K562 (cell line): ENCODE measurements around the gene DRP2. TPM values are rescaled to one million over a fixed set of nuclear protein-coding genes. Genes with fewer than 3 reads are reported as not detected.

Source experiments
- ATAC-seq: fragments of 200-7000 bp; cut with Tn5 transposase; 3 replicates; pipeline ENCODE4 v1.9.1; 2020; ENCODE audit warnings: moderate library complexity
- BruUV-seq: library from RNA; stranded (reverse); fragments of 400-500 nt; replicated peaks from 2 replicates; lab custom pipeline; 2021; lab: Mats Ljungman, UMichigan
- CTCF ChIA-PET: fragments of 300-600 bp; formaldehyde crosslinking; extraction: SDS; loops from one replicate; lab custom pipeline; 2021; ENCODE audit warnings: low intra/inter-chr PET ratio; lab: Yijun Ruan, JAX
- POLR2A ChIA-PET: fragments of 300-600, 350-650 bp; sonication (Branson Sonifier 250); formaldehyde crosslinking; extraction: SDS; loops from one replicate; lab custom pipeline; 2021; ENCODE audit warnings: antibody characterized with exemption, inconsistent platforms; lab: Yijun Ruan, JAX
- DNase-seq, 4 experiments: peaks; one replicate each; pipeline versions ENCODE4 v3.0.0 to v3.0.0-alpha.2; 2011 to 2018; ENCODE audit warnings: low spot score in 3 of 4, mixed read lengths in 3 of 4; ENCODE audit errors: extremely low read depth in 1 of 4
- FAIRE-seq: peaks from 2 replicates; lab custom pipeline; 2011; peaks lifted over from hg19 to GRCh38; lab: Jason Lieb, UNC
- H2AFZ ChIP-seq: 2 replicates; pipeline ENCODE4 v1.6.0; 2011; ENCODE audit warnings: low read depth, low read length, control low read depth, inconsistent platforms
- H3K27ac ChIP-seq: fragments of 200-600 bp; 3 replicates; pipeline ENCODE4 v1.8.0; 2011; ENCODE audit warnings: low read depth, mild to moderate bottlenecking, control low read depth, inconsistent platforms, low read length, moderate library complexity, mixed read lengths; ENCODE audit errors: extremely low read depth
- H3K27me3 ChIP-seq, 2 experiments: fragments of 300-600 bp in 1 of 2; 2 replicates in 1 of 2; 3 replicates in 1 of 2; pipeline versions ENCODE4 v1.6.0 to v1.8.0; 2011; ENCODE audit warnings: inconsistent platforms in 2 of 2, low read length in 2 of 2, mild to moderate bottlenecking in 1 of 2, mixed read lengths in 1 of 2, moderate library complexity in 1 of 2; ENCODE audit not compliant: control insufficient read depth in 2 of 2, insufficient read depth in 2 of 2
- H3K36me3 ChIP-seq: fragments of 300-600 bp; 3 replicates; pipeline ENCODE4 v1.8.0; 2011; ENCODE audit warnings: mild to moderate bottlenecking, low read length, inconsistent platforms; ENCODE audit not compliant: control insufficient read depth, insufficient read depth
- H3K4me1 ChIP-seq, 2 experiments: fragments of 200-600 bp in 1 of 2; replicated peaks in 1 of 2; 2 replicates in 1 of 2; 3 replicates in 1 of 2; pipeline versions ENCODE4 v1.5.1 to v1.8.0; 2011; ENCODE audit warnings: inconsistent platforms in 2 of 2, low read length in 2 of 2, mild to moderate bottlenecking in 1 of 2, mixed read lengths in 1 of 2, moderate library complexity in 1 of 2; ENCODE audit not compliant: control insufficient read depth in 2 of 2, insufficient read depth in 2 of 2
- H3K4me2 ChIP-seq: 2 replicates; pipeline ENCODE4 v1.6.1; 2011; ENCODE audit warnings: low read length, control low read depth, inconsistent platforms, mixed read lengths; ENCODE audit not compliant: insufficient read depth
- H3K4me3 ChIP-seq: fragments of 200-600 bp; sonication (generic), shearing (Covaris generic); 2 replicates; pipeline ENCODE4 v1.5.1; 2016; ENCODE audit warnings: control low read depth, inconsistent platforms
- H3K79me2 ChIP-seq: fragments of 200-600 bp; 3 replicates; pipeline ENCODE4 v1.8.0; 2011; ENCODE audit warnings: low read length, inconsistent platforms; ENCODE audit not compliant: control insufficient read depth, insufficient read depth
- H3K9ac ChIP-seq, 2 experiments: 2 replicates each; pipeline versions ENCODE4 v1.6.0 to v1.6.1; 2011; ENCODE audit warnings: low read depth in 2 of 2, low read length in 2 of 2, control low read depth in 1 of 2, inconsistent platforms in 1 of 2, mild to moderate bottlenecking in 1 of 2, mixed read lengths in 1 of 2; ENCODE audit not compliant: insufficient read depth in 1 of 2
- H3K9me1 ChIP-seq: one replicate; pipeline ENCODE4 v1.6.0; 2011; ENCODE audit warnings: inconsistent platforms, mild to moderate bottlenecking, low read length, moderate library complexity; ENCODE audit not compliant: control insufficient read depth, insufficient read depth
- H3K9me3 ChIP-seq: replicated peaks from 2 replicates; pipeline ENCODE4 v1.5.1; 2011; ENCODE audit warnings: low read depth, low read length, inconsistent platforms; ENCODE audit not compliant: control insufficient read depth, insufficient read depth
- H4K20me1 ChIP-seq: replicated peaks from 2 replicates; pipeline ENCODE4 v1.6.1; 2011; ENCODE audit warnings: low read length, inconsistent platforms, mixed read lengths; ENCODE audit not compliant: control insufficient read depth, insufficient read depth
- CHD4 ChIP-seq: fragments of 200-600 bp; sonication (generic); IDR thresholded peaks from 3 replicates; pipeline ENCODE4 v1.6.1; 2012; ENCODE audit warnings: low read depth, mild to moderate bottlenecking, mixed read lengths, low read length, inconsistent platforms; ENCODE audit not compliant: insufficient read depth, insufficient replicate concordance, poor library complexity, severe bottlenecking
- CREM ChIP-seq: IDR thresholded peaks from 2 replicates; pipeline ENCODE4 v1.6.1; 2014; ENCODE audit warnings: antibody characterized with exemption, low read depth
- DEAF1 ChIP-seq: fragments of 450-650 bp; formaldehyde crosslinking; IDR thresholded peaks from 2 replicates; pipeline ENCODE4 v1.4.0; 2020; ENCODE audit warnings: mild to moderate bottlenecking, moderate library complexity
- ETV5 ChIP-seq: sonication (generic); formaldehyde crosslinking; IDR thresholded peaks from 2 replicates; pipeline ENCODE4 v1.4.0; 2020; ENCODE audit warnings: low read depth, mild to moderate bottlenecking, missing genetic modification reagents
- NR2F6 ChIP-seq: fragments of 450-650 bp; formaldehyde crosslinking; IDR thresholded peaks from 2 replicates; pipeline ENCODE4 v1.4.0; 2020; ENCODE audit warnings: mild to moderate bottlenecking
- SREBF2 ChIP-seq: sonication (generic); formaldehyde crosslinking; IDR thresholded peaks from 2 replicates; pipeline ENCODE4 v1.4.0; 2020; ENCODE audit warnings: mild to moderate bottlenecking, missing genetic modification reagents
- TCF7L2 ChIP-seq: fragments of 150-350 bp; IDR thresholded peaks from 2 replicates; pipeline ENCODE4 v1.6.1; 2016; ENCODE audit warnings: low read depth, mild to moderate bottlenecking, low read length, moderate library complexity
- ZC3H11A ChIP-seq: IDR thresholded peaks from 2 replicates; pipeline ENCODE4 v1.6.1; 2012; ENCODE audit warnings: low read depth, low read length, improper control_type of control experiment
- ZMIZ1 ChIP-seq, 2 experiments: fragments of 150-350 bp in 1 of 2; IDR thresholded peaks; 2 replicates each; pipeline ENCODE4 v1.6.1; 2012 to 2016; ENCODE audit warnings: low read depth in 2 of 2, low read length in 2 of 2, mild to moderate bottlenecking in 1 of 2, moderate library complexity in 1 of 2
- ZNF398 ChIP-seq: fragments of 250-450 bp; sonication (Bioruptor Pico); IDR thresholded peaks from 2 replicates; pipeline ENCODE4 v1.8.0; 2021; ENCODE audit warnings: moderate library complexity, mild to moderate bottlenecking, inconsistent platforms
- ZNF589 ChIP-seq: fragments of 200-800 bp; sonication (Bioruptor generic); IDR thresholded peaks from 2 replicates; pipeline ENCODE4 v1.6.1; 2016; ENCODE audit warnings: low read depth, missing genetic modification characterization, missing compliant biosample characterization
- WGBS: fragments of 100-300 bp; shearing (Covaris generic); methylation state at CpG from one replicate; pipeline ENCODE4 v1.1.6; 2016; ENCODE audit warnings: low coverage, mixed read lengths; ENCODE audit not compliant: insufficient coverage; ENCODE audit errors: missing lambda C conversion rate; 5-methylcytosine and 5-hydroxymethylcytosine counted together
- in situ Hi-C: fragments of 300-500 bp; cut with MboI; formaldehyde crosslinking; loops from 4 replicates; pipeline ENCODE4 v1.15.0; 2018; ENCODE audit warnings: inconsistent platforms, mixed read lengths
- intact Hi-C: fragments of 100-400 bp; cut with micrococcal nuclease; formaldehyde crosslinking; loops from 2 replicates; pipeline ENCODE4 v1.14.2; 2022
- polyA plus RNA-seq, 8 experiments: library from polyadenylated mRNA; depleted of rRNA in 4 of 8; stranded (reverse) in 5 of 8; unstranded in 3 of 8; fragments of >200 nt; fragmentation: Nextera tagmentation in 2 of 8; fragmentation: Illumina TruSeq in 1 of 8; extraction: Ambion mirVana in 2 of 8; extraction: Trizol in 1 of 8; gene quantifications; 2 replicates each; pipeline versions ENCODE4 v1.2.1 to v1.2.3, GENCODE V29; 2011 to 2014; ENCODE audit warnings: inconsistent platforms in 1 of 8, missing spikeins in 1 of 8
- total RNA-seq, 7 experiments: library from RNA; depleted of rRNA in 6 of 7; stranded (reverse); fragments of >200 nt in 6 of 7; fragmentation: Illumina TruSeq in 2 of 7; extraction: Trizol in 2 of 7; gene quantifications; 2 replicates each; pipeline versions ENCODE4 v1.2.1 to v1.2.3, GENCODE V29; 2011 to 2021; ENCODE audit warnings: low replicate concordance in 1 of 7
- TF ChIP-seq, protein P1 (sequence below): fragments of 450-650 bp; IDR thresholded peaks from one replicate; pipeline ENCODE4 v1.6.1; 2018; ENCODE audit warnings: mild to moderate bottlenecking, moderate library complexity; ENCODE audit not compliant: partially characterized antibody

DRP2 gene
- total and polyA plus RNA-seq, 9 of the 15 experiments (the other 6 are each of a cell fraction or from before 2014, with no cell fraction given), result 0.01 to 0.30 (median 0.15) TPM

DNA sequence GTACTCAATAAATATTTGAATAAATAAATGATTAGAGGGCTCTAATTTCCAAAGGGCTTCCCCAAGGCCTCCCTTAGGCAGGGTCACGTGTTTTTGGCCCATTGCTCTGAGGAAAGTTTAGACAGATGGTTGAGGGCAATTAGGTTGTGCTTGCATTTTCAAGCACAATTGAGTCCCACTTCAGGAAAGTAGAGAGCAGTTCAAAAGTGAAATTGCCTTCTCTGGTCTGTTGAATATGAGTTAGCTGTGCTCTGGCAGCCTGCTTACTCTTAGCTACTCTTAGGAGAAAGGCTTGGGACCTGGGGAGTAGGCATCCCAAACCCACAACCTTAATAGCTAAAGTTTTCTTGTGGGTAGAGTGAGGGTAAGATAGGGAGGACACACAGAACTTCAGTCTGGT is 9.0 kb upstream of the DRP2 start:
- no peak overlapping the region for H3K9ac ChIP-seq
- in situ Hi-C loops, result no loop called here
- no peak for TF ChIP-seq TCF7L2
- no peak for TF ChIP-seq DEAF1 (CRISPR knock-in tag)
- TF ChIP-seq ZC3H11A, result no peak
- TF ChIP-seq ZNF398 (CRISPR knock-in tag), result no peak
- TF ChIP-seq ZNF589 (CRISPR knock-in tag), result no peak
- TF ChIP-seq CREM, result no peak
- no peak for TF ChIP-seq ZMIZ1 (IDR thresholded peaks at IDR 0.05; ENCODE audit: low read depth in 2 of 2, low read length in 2 of 2)
- no peak for TF ChIP-seq SREBF2 (CRISPR knock-in tag)
- TF ChIP-seq, protein P1, sequence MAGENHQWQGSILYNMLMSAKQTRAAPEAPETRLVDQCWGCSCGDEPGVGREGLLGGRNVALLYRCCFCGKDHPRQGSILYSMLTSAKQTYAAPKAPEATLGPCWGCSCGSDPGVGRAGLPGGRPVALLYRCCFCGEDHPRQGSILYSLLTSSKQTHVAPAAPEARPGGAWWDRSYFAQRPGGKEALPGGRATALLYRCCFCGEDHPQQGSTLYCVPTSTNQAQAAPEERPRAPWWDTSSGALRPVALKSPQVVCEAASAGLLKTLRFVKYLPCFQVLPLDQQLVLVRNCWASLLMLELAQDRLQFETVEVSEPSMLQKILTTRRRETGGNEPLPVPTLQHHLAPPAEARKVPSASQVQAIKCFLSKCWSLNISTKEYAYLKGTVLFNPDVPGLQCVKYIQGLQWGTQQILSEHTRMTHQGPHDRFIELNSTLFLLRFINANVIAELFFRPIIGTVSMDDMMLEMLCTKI, result no peak
- no peak for TF ChIP-seq NR2F6 (CRISPR knock-in tag)
- no peak for TF ChIP-seq ETV5
- no peak for TF ChIP-seq CHD4

More for the DNA sequence above, 9.0 kb upstream of the DRP2 start:
- Histone ChIP-seq H3K27me3 (no peaks in the 10 kb centered on the region), H4K20me1 (no peaks in the 10 kb centered on the region; the same call in 1 of the 2 replicates), H3K27ac (no peak overlapping the region), H3K36me3 (no peaks in the 10 kb centered on the region), H3K9me1 (no peaks in the 10 kb centered on the region), H3K9me3 (no peaks in the 10 kb centered on the region), H2AFZ (no peak overlapping the region), H3K4me3 (no peak overlapping the region), H3K79me2 (no peaks in the 10 kb centered on the region), H3K4me1 (no peaks in the 10 kb centered on the region), H3K4me2 (no peak overlapping the region)
- BruUV-seq, result no TSS peak
- WGBS, result 0% methylated on average over 1 of the region's 1 CpG
- no peak for DNase-seq
- CTCF ChIA-PET, result no interaction called here
- no peak for FAIRE-seq
- POLR2A ChIA-PET, result interaction anchor here (1.2 kb wide), 1 partner anchor 10 kb away, joined by 3 read pairs; no protein-coding TSS in a partner anchor
- intact Hi-C loops, result no loop called here
- no peak for ATAC-seq
